ENCODE data around the gene PAX6.

- no peak for TF ChIP-seq MYC (IDR thresholded peaks at IDR 0.05; ENCODE audit: borderline replicate concordance, low read length)
- TF ChIP-seq CTCF (IDR thresholded peaks at IDR 0.05), result no peak
- TF ChIP-seq RAD21 (conservative IDR thresholded peaks at IDR 0.05 in 1 of 2, IDR thresholded peaks at IDR 0.05 in 1 of 2), result no peak
- TF ChIP-seq POLR2A (IDR thresholded peaks at IDR 0.05; ENCODE audit: low read length), result no peak
- TF ChIP-seq JUN (IDR thresholded peaks at IDR 0.05), result no peak
- no peak for TF ChIP-seq RCOR1 (IDR thresholded peaks at IDR 0.05; ENCODE audit: low read depth, low read length)
- no peak for TF ChIP-seq SMC3 (IDR thresholded peaks at IDR 0.05)
These were observed 16.5 kb upstream of the PAX6 start for GRCh38 chr11:31827455-31828206.
